Neuronal stem cell (in vitro differentiated cells): ENCODE results near the gene SRRT.

Experiments used
- DNase-seq: peaks from one replicate; pipeline ENCODE4 v3.0.0-alpha.2; 2013; ENCODE audit warnings: low spot score
- H2AFZ ChIP-seq: one replicate; pipeline ENCODE4 v1.6.1; 2013; ENCODE audit warnings: mild to moderate bottlenecking, low read length, inconsistent platforms
- H2AK5ac ChIP-seq: 2 replicates; pipeline ENCODE4 v1.6.1; 2013; ENCODE audit warnings: low read depth, mild to moderate bottlenecking, inconsistent platforms, low read length, moderate library complexity, mixed read lengths
- H2BK120ac ChIP-seq: 2 replicates; pipeline ENCODE4 v1.6.1; 2013; ENCODE audit warnings: low read depth, mild to moderate bottlenecking, inconsistent platforms, low read length, moderate library complexity, mixed read lengths
- H2BK12ac ChIP-seq: one replicate; pipeline ENCODE4 v1.6.1; 2013; ENCODE audit warnings: low read length, inconsistent platforms
- H2BK15ac ChIP-seq: 2 replicates; pipeline ENCODE4 v1.6.1; 2013; ENCODE audit warnings: mild to moderate bottlenecking, low read length, inconsistent platforms, mixed read lengths
- H2BK5ac ChIP-seq: one replicate; pipeline ENCODE4 v1.6.1; 2013; ENCODE audit warnings: inconsistent platforms, mild to moderate bottlenecking, low read length, moderate library complexity
- H3K14ac ChIP-seq: one replicate; pipeline ENCODE4 v1.6.1; 2013; ENCODE audit warnings: low read length, inconsistent platforms
- H3K18ac ChIP-seq: 2 replicates; pipeline ENCODE4 v1.6.1; 2013; ENCODE audit warnings: low read length, inconsistent platforms
- H3K23ac ChIP-seq: 2 replicates; pipeline ENCODE4 v1.6.1; 2013; ENCODE audit warnings: low read depth, mild to moderate bottlenecking, mixed read lengths, low read length, inconsistent platforms; ENCODE audit not compliant: poor library complexity
- H3K27ac ChIP-seq: replicated peaks from 3 replicates; pipeline ENCODE4 v1.5.1; 2013; ENCODE audit warnings: low read length, inconsistent platforms
- H3K27me3 ChIP-seq, 3 experiments: 2 replicates each; pipeline ENCODE4 v1.6.1; 2013; ENCODE audit warnings: low read length in 3 of 3, mild to moderate bottlenecking in 2 of 3, inconsistent platforms in 1 of 3, low read depth in 1 of 3, mixed read lengths in 1 of 3, moderate library complexity in 1 of 3; ENCODE audit not compliant: control insufficient read depth in 3 of 3, insufficient read depth in 3 of 3
- H3K36me3 ChIP-seq, 2 donors: replicated peaks in 1 of 2; 2 replicates each; pipeline ENCODE4 v1.6.1; 2013; ENCODE audit warnings: low read length in 2 of 2; ENCODE audit not compliant: control insufficient read depth in 2 of 2, insufficient read depth in 2 of 2
- H3K4ac ChIP-seq: 2 replicates; pipeline ENCODE4 v1.6.1; 2013; ENCODE audit warnings: inconsistent platforms, mild to moderate bottlenecking, low read length, moderate library complexity
- H3K4me1 ChIP-seq, 2 donors: 1 replicate in 1 of 2; 2 replicates in 1 of 2; pipeline ENCODE4 v1.6.1; 2013; ENCODE audit warnings: low read length in 2 of 2, low read depth in 1 of 2; ENCODE audit not compliant: control insufficient read depth in 2 of 2, insufficient read depth in 1 of 2
- H3K4me2 ChIP-seq: one replicate; pipeline ENCODE4 v1.6.1; 2013; ENCODE audit warnings: mild to moderate bottlenecking, low read length, inconsistent platforms; ENCODE audit not compliant: insufficient read depth, poor library complexity, severe bottlenecking
- H3K4me3 ChIP-seq, 2 donors: 2 replicates each; pipeline ENCODE4 v1.5.1; 2013; ENCODE audit warnings: low read length in 2 of 2, mild to moderate bottlenecking in 2 of 2, inconsistent platforms in 1 of 2, moderate library complexity in 1 of 2
- H3K79me1 ChIP-seq: one replicate; pipeline ENCODE4 v1.6.1; 2013; ENCODE audit warnings: low read depth, mild to moderate bottlenecking, inconsistent platforms, low read length, moderate library complexity
- H3K9ac ChIP-seq: one replicate; pipeline ENCODE4 v1.6.1; 2013; ENCODE audit warnings: mild to moderate bottlenecking, low read depth, low read length, inconsistent platforms; ENCODE audit not compliant: poor library complexity
- H3K9me3 ChIP-seq, 2 donors: replicated peaks in 1 of 2; 2 replicates each; pipeline versions ENCODE3 to v1.6.1; 2013; ENCODE audit warnings: low read length in 2 of 2, mild to moderate bottlenecking in 2 of 2, inconsistent platforms in 1 of 2, low read depth in 1 of 2, mixed read lengths in 1 of 2, moderate library complexity in 1 of 2; ENCODE audit not compliant: control insufficient read depth in 2 of 2, insufficient read depth in 1 of 2
- H4K8ac ChIP-seq: one replicate; pipeline ENCODE4 v1.6.1; 2013; ENCODE audit warnings: low read depth, mild to moderate bottlenecking, inconsistent platforms, low read length, moderate library complexity
- H4K91ac ChIP-seq: one replicate; pipeline ENCODE4 v1.6.1; 2013; ENCODE audit warnings: low read length, low read depth, mild to moderate bottlenecking, inconsistent platforms; ENCODE audit not compliant: poor library complexity
- WGBS, 2 donors: extraction: QIAGEN DNeasy Blood & Tissue Kit; methylation state at CpG; one replicate each; pipeline ENCODE4 v1.1.7; 2013; ENCODE audit warnings: missing lambda C conversion rate in 2 of 2, mixed read lengths in 1 of 2; ENCODE audit not compliant: insufficient read length in 2 of 2, insufficient replicate concordance in 1 of 2; ENCODE audit errors: extremely low coverage in 2 of 2; 5-methylcytosine and 5-hydroxymethylcytosine counted together

SRRT gene

DNA sequence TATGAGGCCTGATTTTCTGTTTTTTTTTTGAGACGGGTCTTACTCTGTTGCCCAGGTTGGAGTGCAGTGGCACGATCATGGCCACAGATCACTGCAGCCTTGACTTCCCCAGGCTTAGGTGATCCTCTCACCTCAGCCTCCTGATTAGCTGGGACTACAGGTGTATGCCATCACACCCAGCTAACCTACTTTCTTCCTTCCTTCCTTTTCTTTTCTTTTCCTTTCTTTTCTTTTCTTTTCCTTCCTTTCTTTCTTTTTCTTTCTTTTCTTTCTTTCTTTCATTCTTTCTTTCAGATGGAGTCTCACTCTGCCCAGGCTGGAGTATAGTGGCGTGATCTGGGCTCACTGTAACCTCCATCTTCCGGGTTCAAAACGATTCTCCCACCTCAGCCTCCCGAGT, 3.8 kb downstream of the SRRT start:
- Histone ChIP-seq H3K4ac (no peak overlapping the region), H3K9ac (no peak overlapping the region), H2AFZ (no peak overlapping the region), H2AK5ac (no peak overlapping the region), H3K4me3 (no peak overlapping the region), H3K36me3 (peaks cover 37 to 88% of the 10 kb centered on the region in 2 donors), H3K9me3 (no peaks in the 10 kb centered on the region), H3K4me1 (peaks cover 10 to 15% of the 10 kb centered on the region in 2 donors), H3K27me3 (no peaks in the 10 kb centered on the region), H2BK12ac (no peak overlapping the region), H3K14ac (no peak overlapping the region), H3K4me2 (no peak overlapping the region), H2BK15ac (no peak overlapping the region), H4K91ac (no peak overlapping the region), H2BK5ac (no peak overlapping the region), H2BK120ac (no peak overlapping the region), H3K79me1 (peaks cover 19% of the 10 kb centered on the region), H4K8ac (no peak overlapping the region), H3K27ac (no peak overlapping the region), H3K18ac (no peak overlapping the region), H3K23ac (no peak overlapping the region)
- no CpG with 5 or more reads among the region's 6 CpGs for WGBS, 2 donors
- DNase-seq: no peak

DNA sequence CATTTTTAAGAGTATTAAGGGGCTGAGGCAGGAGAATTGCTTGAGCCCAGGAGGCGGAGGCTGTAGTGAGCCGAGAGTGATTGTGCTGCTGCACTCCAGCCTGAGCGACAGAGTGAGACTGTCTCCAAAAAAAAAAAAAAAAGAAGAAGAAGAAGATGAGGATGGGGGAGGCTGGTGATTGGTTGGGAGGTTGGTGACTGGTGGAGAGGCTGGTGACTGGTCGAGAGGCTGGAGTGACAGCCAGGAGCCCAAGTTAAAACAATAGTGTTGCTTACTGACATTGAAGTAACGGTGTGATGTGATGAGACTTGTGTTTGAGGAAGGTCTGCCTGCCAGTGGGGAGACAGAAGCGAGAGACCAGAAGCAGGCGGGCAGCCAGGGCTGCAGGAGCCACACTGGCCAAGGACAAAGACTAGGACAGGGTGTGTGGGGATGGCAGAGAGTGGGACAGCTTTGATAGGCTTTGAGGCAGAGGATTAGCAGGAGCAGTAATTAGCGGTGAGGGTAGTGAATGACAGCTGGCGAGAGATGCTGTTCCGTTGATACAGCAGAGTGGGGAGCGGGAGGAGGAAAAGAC, 4.9 kb downstream of the SRRT start:
- H4K8ac ChIP-seq: no peak overlapping the region
- H2AFZ ChIP-seq: no peak overlapping the region
- H2BK120ac ChIP-seq: no peak overlapping the region
- no peak overlapping the region for H2AK5ac ChIP-seq
- H4K91ac ChIP-seq: no peak overlapping the region
- no peak overlapping the region for H3K27ac ChIP-seq
- peaks cover 21% of the 10 kb centered on the region for H3K79me1 ChIP-seq
- H3K4me1 ChIP-seq: peaks cover 4 to 11% of the 10 kb centered on the region in 2 donors
- H3K18ac ChIP-seq: no peak overlapping the region
- no peak overlapping the region for H3K4ac ChIP-seq
- H3K14ac ChIP-seq: no peak overlapping the region
- H3K9ac ChIP-seq: no peak overlapping the region
- no peak overlapping the region for H2BK15ac ChIP-seq
- no peaks in the 10 kb centered on the region for H3K9me3 ChIP-seq
- WGBS, 2 donors: no CpG with 5 or more reads among the region's 11 CpGs
- no peak overlapping the region for H2BK5ac ChIP-seq
- H2BK12ac ChIP-seq: no peak overlapping the region
- DNase-seq: no peak
- H3K4me2 ChIP-seq: no peak overlapping the region
- no peaks in the 10 kb centered on the region for H3K27me3 ChIP-seq
- H3K36me3 ChIP-seq: peaks cover 43 to 92% of the 10 kb centered on the region in 2 donors
- peak overlapping the region in 1 of 2 donors; percentile 4 for H3K4me3 ChIP-seq
- H3K23ac ChIP-seq: no peak overlapping the region

DNA sequence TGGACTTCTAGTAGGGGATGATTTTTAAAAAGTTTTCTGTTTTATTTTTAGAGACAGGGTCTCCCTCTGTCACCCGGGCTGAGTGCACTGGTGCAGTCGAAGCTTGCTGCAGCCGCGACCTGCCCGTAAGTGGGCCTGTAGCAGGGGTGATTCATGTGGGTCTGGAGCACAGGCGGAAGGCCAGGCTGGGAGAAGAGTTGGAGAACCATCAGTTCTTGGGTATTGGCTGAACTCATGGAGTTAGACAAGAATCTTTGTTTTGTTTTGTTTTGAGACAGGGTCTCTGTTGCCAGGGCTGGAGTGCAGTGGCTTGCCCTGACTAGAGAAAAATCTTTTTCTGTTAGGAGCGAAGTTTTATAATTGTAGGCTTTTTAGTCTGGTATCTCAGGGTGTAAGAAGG, 5.7 kb downstream of the SRRT start:
- H2BK15ac ChIP-seq: no peak overlapping the region
- H3K79me1 ChIP-seq: peaks cover 18% of the 10 kb centered on the region
- no peak overlapping the region for H2BK12ac ChIP-seq
- no peak overlapping the region for H3K27ac ChIP-seq
- no peak overlapping the region for H2BK120ac ChIP-seq
- no peak overlapping the region for H3K9ac ChIP-seq
- DNase-seq: no peak
- peaks cover 52 to 99% of the 10 kb centered on the region in 2 donors for H3K36me3 ChIP-seq
- H3K14ac ChIP-seq: no peak overlapping the region
- H4K8ac ChIP-seq: no peak overlapping the region
- H3K4ac ChIP-seq: no peak overlapping the region
- WGBS, 2 donors: no CpG with 5 or more reads among the region's 7 CpGs
- H3K23ac ChIP-seq: no peak overlapping the region
- H3K9me3 ChIP-seq: no peaks in the 10 kb centered on the region
- H4K91ac ChIP-seq: no peak overlapping the region
- H2AK5ac ChIP-seq: no peak overlapping the region
- H3K4me2 ChIP-seq: no peak overlapping the region
- no peaks in the 10 kb centered on the region for H3K27me3 ChIP-seq
- no peak overlapping the region for H2AFZ ChIP-seq
- peaks cover 4 to 11% of the 10 kb centered on the region in 2 donors for H3K4me1 ChIP-seq
- H3K4me3 ChIP-seq: no peak overlapping the region
- H3K18ac ChIP-seq: no peak overlapping the region
- H2BK5ac ChIP-seq: no peak overlapping the region

DNA sequence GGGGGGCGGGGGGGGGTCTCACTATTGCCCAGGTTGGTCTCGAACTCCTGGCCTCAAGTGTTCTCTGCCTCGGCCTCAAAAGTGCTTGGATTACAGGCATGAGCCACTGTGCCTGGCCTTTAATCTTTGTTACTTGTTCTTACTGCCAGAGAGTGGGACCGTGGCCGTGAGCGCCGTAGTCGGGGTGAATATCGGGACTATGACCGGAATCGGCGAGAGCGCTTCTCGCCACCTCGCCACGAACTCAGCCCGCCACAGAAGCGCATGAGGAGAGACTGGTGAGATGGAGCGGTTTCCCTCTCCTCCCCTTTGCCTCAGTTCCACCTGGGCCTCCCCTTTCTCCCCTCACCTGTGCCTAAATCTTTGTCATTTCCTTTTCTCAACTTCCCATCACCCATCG, 6.2 kb downstream of the SRRT start:
- peak overlapping the region; percentile 54 for H4K8ac ChIP-seq

More for the DNA sequence above, 6.2 kb downstream of the SRRT start:
- no peak overlapping the region for H2AFZ ChIP-seq
- no peak overlapping the region for H3K27ac ChIP-seq
- no peak overlapping the region for H2BK15ac ChIP-seq
- no peak overlapping the region for H3K23ac ChIP-seq
- H2BK5ac ChIP-seq: no peak overlapping the region
- H3K79me1 ChIP-seq: peaks cover 18% of the 10 kb centered on the region
- WGBS, 2 donors: no CpG with 5 or more reads among the region's 20 CpGs
- no peak overlapping the region for H3K4ac ChIP-seq
- no peak for DNase-seq
- H2AK5ac ChIP-seq: no peak overlapping the region
- no peak overlapping the region for H3K4me3 ChIP-seq
- no peak overlapping the region for H3K9ac ChIP-seq
- no peak overlapping the region for H3K14ac ChIP-seq
- H3K36me3 ChIP-seq: peaks cover 57 to 99% of the 10 kb centered on the region in 2 donors
- H2BK12ac ChIP-seq: no peak overlapping the region
- no peaks in the 10 kb centered on the region for H3K9me3 ChIP-seq
- H3K4me1 ChIP-seq: peaks cover 4 to 11% of the 10 kb centered on the region in 2 donors
- no peak overlapping the region for H2BK120ac ChIP-seq
- H3K18ac ChIP-seq: no peak overlapping the region
- no peaks in the 10 kb centered on the region for H3K27me3 ChIP-seq
- H4K91ac ChIP-seq: no peak overlapping the region
- no peak overlapping the region for H3K4me2 ChIP-seq
